Right ventricle myocardium inferior (tissue), 1 donor: ENCODE measurements around the gene CCDC90B. TPM values are rescaled to one million over a fixed set of nuclear protein-coding genes. Genes with fewer than 3 reads are reported as not detected.

Experiments used
- ATAC-seq: fragments of 200-7000 bp; cut with Tn5 transposase; one replicate; pipeline ENCODE4 v1.9.1; 2020; ENCODE audit warnings: mild to moderate bottlenecking, moderate library complexity
- DNase-seq: peaks from one replicate; pipeline ENCODE4 v3.0.0; 2021; ENCODE audit errors: missing footprints
- intact Hi-C: fragments of 100-400 bp; cut with DNase I; formaldehyde crosslinking; loops from one replicate; pipeline ENCODE4 v1.11.0; 2022
- total RNA-seq: library from RNA; stranded (reverse); fragmentation: NEBNext Ultra II Directional; extraction: Animal tissue kit (Norgen Biotek cat#: 25700); gene quantifications from one replicate; pipeline ENCODE4 v1.2.1, GENCODE V29; 2021
- donor health status: DM: no; HTN: yes; CAD: no; lungs with severe emphysema.

The CCDC90B gene
- total RNA-seq, 1 donor from 2014 or later: 21.2 TPM

GRCh38 chr11:83252941-83253340 is 33.2 kb downstream of the CCDC90B start:
- ATAC-seq: no peak
- intact Hi-C loops: loop anchor here (10.0 kb wide), 1 partner anchor 538 kb away; no protein-coding TSS in a partner anchor
- DNase-seq: no peak

DNA sequence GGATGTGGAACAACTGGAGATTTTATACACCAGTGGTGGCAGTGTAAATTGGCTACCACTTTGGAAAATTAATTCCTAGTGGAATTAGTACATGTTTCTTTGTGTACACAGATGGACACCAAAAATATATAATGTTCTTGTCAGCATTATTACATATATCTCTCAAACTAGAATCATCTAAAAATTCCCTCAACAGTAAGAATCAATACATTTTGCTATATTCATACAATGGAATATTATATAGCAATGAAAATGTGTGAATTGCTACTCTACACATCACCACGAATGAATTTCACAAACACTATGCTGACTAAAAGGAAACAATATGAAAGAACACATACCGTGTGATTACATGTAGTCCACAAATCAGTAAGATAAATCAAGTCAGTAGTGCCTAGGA is 33.9 kb downstream of the CCDC90B start:
- no peak for DNase-seq
- intact Hi-C loops: loop anchor here (10.0 kb wide), 1 partner anchor 537 kb away; no protein-coding TSS in a partner anchor
- ATAC-seq: no peak

GRCh38 chr11:83249972-83250593 is 36.1 kb downstream of the CCDC90B start:
- peak; percentile 54 for ATAC-seq
- no peak for DNase-seq

DNA sequence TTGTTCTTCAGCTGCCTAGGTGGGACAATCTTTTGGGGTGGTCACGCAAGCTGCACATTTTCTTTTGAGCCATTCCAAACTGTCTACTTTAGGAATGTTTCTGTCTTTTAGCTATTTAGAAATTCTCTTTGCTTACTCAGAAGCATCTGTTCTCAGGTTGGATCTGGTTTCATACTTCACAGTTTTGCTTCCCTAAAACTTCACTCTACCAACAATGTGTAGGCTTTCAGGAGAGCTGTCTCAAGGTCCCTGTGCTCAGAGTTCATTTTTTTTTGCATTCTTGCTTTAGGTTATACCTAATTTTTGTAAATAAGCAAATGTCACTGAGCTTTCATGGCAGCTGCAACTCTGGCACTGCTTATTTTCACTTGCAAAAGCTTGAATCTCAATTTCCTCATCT is 36.7 kb downstream of the CCDC90B start:
- intact Hi-C loops: no loop called here
- no peak for ATAC-seq

More at GRCh38 chr11:83249972-83250593, 36.1 kb downstream of the CCDC90B start:
- intact Hi-C loops: loop anchor here (2.0 to 10.0 kb wide), 2 partner anchors 343 to 535 kb away; no protein-coding TSS in a partner anchor

DNA sequence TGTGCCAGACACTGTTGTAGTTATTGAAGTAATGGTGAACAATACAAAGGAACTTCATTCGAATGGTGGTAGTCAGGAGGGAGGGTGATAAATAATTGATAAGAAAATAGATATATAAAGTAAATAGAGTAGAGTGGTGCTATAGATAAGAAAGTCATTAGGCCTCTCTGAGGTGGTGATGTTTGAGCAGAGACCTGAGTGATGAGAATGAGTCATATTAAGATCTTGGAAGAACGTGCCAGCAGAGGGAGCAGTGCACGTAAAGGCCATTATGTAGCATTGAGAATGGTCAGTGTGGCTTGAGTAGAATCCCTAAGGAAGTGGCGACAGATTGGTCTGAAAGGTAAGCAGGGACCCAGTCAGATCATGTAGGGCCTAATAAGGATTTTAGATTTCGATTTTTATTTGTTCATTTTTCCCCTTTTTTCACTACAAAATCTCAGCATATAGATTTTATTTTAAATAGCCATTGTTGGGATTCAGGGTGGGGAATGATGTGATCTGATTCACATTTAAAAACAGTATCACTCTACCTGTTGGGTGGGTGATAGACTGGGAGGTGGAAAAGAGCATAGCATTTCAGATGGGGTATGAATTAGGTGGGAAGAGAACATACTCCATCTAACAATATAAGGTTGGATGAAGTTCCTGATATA is 44.7 kb downstream of the CCDC90B start:
- ATAC-seq (peak; percentile 68), DNase-seq (no peak)
- intact Hi-C loops: loop anchor here (2.0 kb wide), 1 partner anchor 577 kb away; no protein-coding TSS in a partner anchor

More for the DNA sequence above, 36.7 kb downstream of the CCDC90B start:
- no peak for DNase-seq

- DNase-seq (no peak), ATAC-seq (no peak)
- intact Hi-C loops: no loop called here
These were observed 48.1 kb downstream of the CCDC90B start for GRCh38 chr11:83238111-83238510.

GRCh38 chr11:83235825-83236224 is 50.3 kb downstream of the CCDC90B start:
- intact Hi-C loops: no loop called here
- ATAC-seq (no peak), DNase-seq (no peak)

- no peak for ATAC-seq
- DNase-seq: no peak
- intact Hi-C loops: no loop called here
These were observed 62.7 kb downstream of the CCDC90B start for GRCh38 chr11:83223457-83223856.

- DNase-seq: no peak
- ATAC-seq: no peak
- intact Hi-C loops: no loop called here
These were observed 63.7 kb downstream of the CCDC90B start for GRCh38 chr11:83222499-83222898.

- ATAC-seq (no peak), DNase-seq (no peak)
- intact Hi-C loops: no loop called here
These were observed 64.5 kb downstream of the CCDC90B start for GRCh38 chr11:83221694-83222093.

GRCh38 chr11:83220260-83220659 is 65.9 kb downstream of the CCDC90B start:
- ATAC-seq (no peak), DNase-seq (no peak)
- intact Hi-C loops: no loop called here

DNA sequence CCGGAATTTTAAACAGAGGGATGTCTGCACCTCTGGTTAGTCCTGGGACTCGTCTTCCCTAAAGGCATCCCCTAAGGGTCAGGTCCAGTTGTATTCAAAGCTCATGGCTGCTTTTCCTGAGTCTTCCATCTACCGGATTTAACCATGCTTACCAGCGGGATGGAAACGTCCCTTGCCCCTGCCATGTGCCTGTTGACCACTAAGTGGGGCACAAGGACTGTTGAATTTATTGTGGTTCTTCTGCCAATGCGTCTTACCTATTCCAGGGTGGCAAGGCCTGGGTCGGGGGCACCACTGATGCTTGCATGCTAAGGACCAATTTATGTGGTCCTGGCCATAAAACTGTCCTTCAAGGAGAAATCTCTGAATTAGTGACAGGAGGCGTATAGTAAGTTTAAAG is 67.1 kb downstream of the CCDC90B start:
- ATAC-seq (no peak), DNase-seq (no peak)
- intact Hi-C loops: no loop called here

Other genes with a start within 250 kb of the CCDC90B start
- gene RAB30, start 214.5 kb downstream of the CCDC90B start, total RNA-seq: 28.2 TPM
- 24.5 TPM for gene PCF11, start 129.2 kb downstream of the CCDC90B start, total RNA-seq
- 4.7 TPM for gene ANKRD42, start 92.7 kb downstream of the CCDC90B start, total RNA-seq